Stimulated activated CD4-positive, alpha-beta T cell treated with anti-CD3 and anti-CD28 coated beads, Interleukin-1b, Interleukin-23, amount 100 ng/mL, for 24 hours (primary cell): Measurements from ENCODE around the gene ATXN1.
A peak's percentile ranks its signal among the peaks of the same experiment; 100 is the strongest.

ENCODE experiments used
- DNase-seq, 4 experiments: peaks; one replicate each; pipeline ENCODE4 v3.0.0-alpha.2; 2020; ENCODE audit warnings: low read depth in 4 of 4, low spot score in 1 of 4

ATXN1 gene

GRCh38 chr6:16591396-16592222 lies 169.7 kb downstream of the ATXN1 start:
- peak in 2 of 4 experiments; percentile 11 to 37 for DNase-seq

- DNase-seq = no peak
Observed at GRCh38 chr6:16585805-16586204, 175.5 kb downstream of the ATXN1 start.

GRCh38 chr6:16583144-16583762 lies 178.0 kb downstream of the ATXN1 start:
- DNase-seq = no peak

- DNase-seq = no peak
Observed at GRCh38 chr6:16582446-16583143, 178.7 kb downstream of the ATXN1 start.

- no peak for DNase-seq
Observed at GRCh38 chr6:16578695-16579285, 182.5 kb downstream of the ATXN1 start.

- DNase-seq = no peak
Observed at GRCh38 chr6:16576451-16577368, 184.6 kb downstream of the ATXN1 start.

GRCh38 chr6:16575655-16576054 lies 185.6 kb downstream of the ATXN1 start:
- no peak for DNase-seq

- no peak for DNase-seq
Observed at GRCh38 chr6:16572943-16573342, 188.3 kb downstream of the ATXN1 start.

- DNase-seq = no peak
Observed at GRCh38 chr6:16572317-16572716, 188.9 kb downstream of the ATXN1 start.

GRCh38 chr6:16570946-16571345 lies 190.3 kb downstream of the ATXN1 start:
- no peak for DNase-seq

GRCh38 chr6:16570221-16570553 lies 191.1 kb downstream of the ATXN1 start:
- DNase-seq = no peak

GRCh38 chr6:16568128-16568527 lies 193.1 kb downstream of the ATXN1 start:
- no peak for DNase-seq

- no peak for DNase-seq
Observed at GRCh38 chr6:16567071-16567470, 194.2 kb downstream of the ATXN1 start.

GRCh38 chr6:16564436-16564835 lies 196.8 kb downstream of the ATXN1 start:
- DNase-seq = no peak

GRCh38 chr6:16563628-16564240 lies 197.5 kb downstream of the ATXN1 start:
- no peak for DNase-seq

GRCh38 chr6:16562498-16562897 lies 198.8 kb downstream of the ATXN1 start:
- DNase-seq = no peak

GRCh38 chr6:16559071-16559470 lies 202.2 kb downstream of the ATXN1 start:
- DNase-seq = no peak

- no peak for DNase-seq
Observed at GRCh38 chr6:16555550-16555949, 205.7 kb downstream of the ATXN1 start.

GRCh38 chr6:16553531-16553930 lies 207.7 kb downstream of the ATXN1 start:
- DNase-seq = no peak

- no peak for DNase-seq
Observed at GRCh38 chr6:16551466-16551865, 209.8 kb downstream of the ATXN1 start.
